Frontal cortex (tissue), 4 donors: ENCODE data around the gene ATR. TPM values are rescaled to one million over a fixed set of nuclear protein-coding genes. Genes with fewer than 3 reads are reported as not detected.
"Not testable (repeated sequence)": the region's sequence is repeated elsewhere in the genome, so short reads cannot be mapped to it uniquely, and the experiment has no call there.

ENCODE experiments used
- DNase-seq, 2 donors: peaks; one replicate each; pipeline ENCODE4 v3.0.0; 2012; ENCODE audit warnings: low spot score in 2 of 2
- FAIRE-seq: peaks from 2 replicates; lab custom pipeline; 2012; peaks lifted over from hg19 to GRCh38; lab: Jason Lieb, UNC
- total RNA-seq: library from RNA; depleted of rRNA; stranded (reverse); fragments of >200 nt; gene quantifications from one replicate; pipeline ENCODE4 v1.2.3, GENCODE V29; 2014
- donor health status: control.
- donor health status: control.
- donor health status: control.

The ATR gene
- total RNA-seq, 1 donor from 2014 or later = 35.1 TPM

GRCh38 chr3:142468456-142468855, 110.1 kb downstream of the ATR start:
- DNase-seq = no peak
- no peak for FAIRE-seq

GRCh38 chr3:142467768-142468167, 110.8 kb downstream of the ATR start:
- DNase-seq = no peak
- FAIRE-seq = peak; percentile 55

GRCh38 chr3:142460689-142461088, 117.8 kb downstream of the ATR start:
- no peak for DNase-seq
- no peak for FAIRE-seq

GRCh38 chr3:142459929-142460328, 118.6 kb downstream of the ATR start:
- DNase-seq (no peak), FAIRE-seq (no peak)

GRCh38 chr3:142459096-142459495, 119.4 kb downstream of the ATR start:
- no peak for FAIRE-seq

GRCh38 chr3:142450881-142451280, 127.7 kb downstream of the ATR start:
- DNase-seq (no peak), FAIRE-seq (no peak)

More at GRCh38 chr3:142459096-142459495, 119.4 kb downstream of the ATR start:
- DNase-seq = no peak

GRCh38 chr3:142450189-142450588, 128.3 kb downstream of the ATR start:
- FAIRE-seq (no peak), DNase-seq (no peak)

- DNase-seq = peak; percentile 82 to 94
- no peak for FAIRE-seq
Observed at GRCh38 chr3:142447852-142448823, 130.4 kb downstream of the ATR start, which contains the start of gene XRN1. Gene XRN1 (minus strand): TSS chr3:142448037. CDS start chr3:142447944, 93 bp downstream.

- DNase-seq (peak; percentile 36 to 42), FAIRE-seq (no peak)
Observed at GRCh38 chr3:142447301-142447851, 131.2 kb downstream of the ATR start.

GRCh38 chr3:142445816-142446254, 132.7 kb downstream of the ATR start:
- DNase-seq = no peak
- FAIRE-seq = no peak

GRCh38 chr3:142444343-142444742, 134.2 kb downstream of the ATR start:
- DNase-seq = no peak
- FAIRE-seq = no peak

- not testable (repeated sequence) for FAIRE-seq, DNase-seq
Observed at GRCh38 chr3:142443060-142443459, 135.5 kb downstream of the ATR start.

- not testable (repeated sequence) for DNase-seq, FAIRE-seq
Observed at GRCh38 chr3:142439499-142440220, 138.9 kb downstream of the ATR start.

- not testable (repeated sequence) for DNase-seq
Observed at GRCh38 chr3:142438096-142438495, 140.4 kb downstream of the ATR start.

GRCh38 chr3:142436951-142437585, 141.5 kb downstream of the ATR start:
- FAIRE-seq = no peak

More at GRCh38 chr3:142438096-142438495, 140.4 kb downstream of the ATR start:
- not testable (repeated sequence) for FAIRE-seq

GRCh38 chr3:142434503-142434902, 144.0 kb downstream of the ATR start:
- DNase-seq (no peak), FAIRE-seq (no peak)

More at GRCh38 chr3:142436951-142437585, 141.5 kb downstream of the ATR start:
- DNase-seq = no peak

- FAIRE-seq (no peak), DNase-seq (no peak)
Observed at GRCh38 chr3:142433110-142433509, 145.4 kb downstream of the ATR start.

- no peak for DNase-seq
- FAIRE-seq = no peak
Observed at GRCh38 chr3:142429582-142429981, 149.0 kb downstream of the ATR start.

- FAIRE-seq (no peak), DNase-seq (no peak)
Observed at GRCh38 chr3:142424754-142425153, 153.8 kb downstream of the ATR start.
